ENCODE data around the gene OGFOD2. TPM values are rescaled to one million over a fixed set of nuclear protein-coding genes. Genes with fewer than 3 reads are reported as not detected.
A peak's percentile ranks its signal among the peaks of the same experiment; 100 is the strongest.

OGFOD2 gene
- total RNA-seq, 6 experiments from 2014 or later = 16.2 to 18.3 (median 17.6) TPM

- no peak overlapping the region for H3K27ac Mint-ChIP-seq
- no peak overlapping the region; the same call in 1 of the 2 replicates for H3K4me3 Mint-ChIP-seq
These were observed 8.1 kb upstream of the OGFOD2 start for GRCh38 chr12:122966743-122967550.

GRCh38 chr12:122968104-122968503 lies 6.9 kb upstream of the OGFOD2 start:
- DNase-seq = no peak
- no peaks in the 10 kb centered on the region; the same call in none of the 2 replicates for H3K27me3 Mint-ChIP-seq (ENCODE audit: insufficient read depth)
- no peak for TF ChIP-seq CTCF (IDR thresholded peaks at IDR 0.05)
- no peaks in the 10 kb centered on the region for H3K36me3 Mint-ChIP-seq (ENCODE audit: low read depth)
- no peaks in the 10 kb centered on the region for H3K9me3 Mint-ChIP-seq
- no peak overlapping the region for H3K27ac Mint-ChIP-seq
- H3K4me3 Mint-ChIP-seq = no peak overlapping the region
- H3K4me1 Mint-ChIP-seq (ENCODE audit: low read depth) = peaks cover 8% of the 10 kb centered on the region

More at GRCh38 chr12:122966743-122967550, 8.1 kb upstream of the OGFOD2 start:
- Mint-ChIP-seq H3K27me3 (ENCODE audit: insufficient read depth) (no peaks in the 10 kb centered on the region; the same call in 1 of the 2 replicates), H3K9me3 (no peaks in the 10 kb centered on the region), H3K36me3 (ENCODE audit: low read depth) (no peaks in the 10 kb centered on the region), H3K4me1 (ENCODE audit: low read depth) (peaks cover 8% of the 10 kb centered on the region)
- TF ChIP-seq CTCF (IDR thresholded peaks at IDR 0.05) = no peak
- DNase-seq = no peak

- no peak overlapping the region for H3K27ac Mint-ChIP-seq
- no peak overlapping the region for H3K4me3 Mint-ChIP-seq
- no peak for TF ChIP-seq CTCF (IDR thresholded peaks at IDR 0.05)
- H3K36me3 Mint-ChIP-seq (ENCODE audit: low read depth) = no peaks in the 10 kb centered on the region
- peaks cover 11% of the 10 kb centered on the region for H3K4me1 Mint-ChIP-seq (ENCODE audit: low read depth)
- H3K27me3 Mint-ChIP-seq (ENCODE audit: insufficient read depth) = no peaks in the 10 kb centered on the region; the same call in none of the 2 replicates
- H3K9me3 Mint-ChIP-seq = no peaks in the 10 kb centered on the region
- DNase-seq = no peak
These were observed 5.4 kb upstream of the OGFOD2 start for GRCh38 chr12:122969676-122970075.

- TF ChIP-seq CTCF (IDR thresholded peaks at IDR 0.05) = no peak
These were observed 661 bp upstream of the OGFOD2 start for GRCh38 chr12:122974274-122974891.

GRCh38 chr12:122975790-122976647 lies 975 bp downstream of the OGFOD2 start:
- H3K27me3 Mint-ChIP-seq (ENCODE audit: insufficient read depth) = no peaks in the 10 kb centered on the region; the same call in none of the 2 replicates
- H3K36me3 Mint-ChIP-seq (ENCODE audit: low read depth) = no peaks in the 10 kb centered on the region
- peak overlapping the region; percentile 98 for H3K4me3 Mint-ChIP-seq
- no peak for DNase-seq
- no peak for TF ChIP-seq CTCF (IDR thresholded peaks at IDR 0.05)
- no peaks in the 10 kb centered on the region for H3K9me3 Mint-ChIP-seq
- H3K4me1 Mint-ChIP-seq (ENCODE audit: low read depth) = peaks cover 23% of the 10 kb centered on the region
- H3K27ac Mint-ChIP-seq = peak overlapping the region; percentile 99

More at GRCh38 chr12:122974274-122974891, 661 bp upstream of the OGFOD2 start:
- no peaks in the 10 kb centered on the region; the same call in none of the 2 replicates for H3K27me3 Mint-ChIP-seq (ENCODE audit: insufficient read depth)
- peak overlapping the region; percentile 98 for H3K4me3 Mint-ChIP-seq
- peak overlapping the region; percentile 99 for H3K27ac Mint-ChIP-seq
- peak; percentile 97 for DNase-seq
- no peaks in the 10 kb centered on the region for H3K9me3 Mint-ChIP-seq
- H3K4me1 Mint-ChIP-seq (ENCODE audit: low read depth) = peaks cover 15% of the 10 kb centered on the region
- no peaks in the 10 kb centered on the region for H3K36me3 Mint-ChIP-seq (ENCODE audit: low read depth)

Measured in HFFc6 (cell line).